Heart left ventricle (tissue), 13 donors: Measurements from ENCODE around the gene DOK1.

ENCODE experiments used
- CTCF ChIP-seq, 12 donors: fragments of 200-600 bp; sonication (generic) in 4 of 12; IDR thresholded peaks; one replicate each; pipeline versions ENCODE4 v1.5.0 to v1.8.0; 2018 to 2022; ENCODE audit warnings: antibody characterized with exemption in 12 of 12, mild to moderate bottlenecking in 5 of 12
- POLR2A ChIP-seq, 2 donors: fragments of 450-650 bp; IDR thresholded peaks; one replicate each; pipeline ENCODE4 v1.6.1; 2017; ENCODE audit warnings: antibody characterized with exemption in 2 of 2, mild to moderate bottlenecking in 2 of 2, moderate library complexity in 2 of 2
- donor health status: ischemic (EF 13 %, LVEDD 7.1; RV severe dilation, severe dysfunction).
- donor health status: DM: no; HTN: yes; CAD: no.
- donor health status: DM: no; HTN: no; CAD: no.
- donor health status: ischemic (EF 25% LVEDD 6.9; RV normal size, moderate dysfunction).
- donor health status: ischemic (EF 25% LVEDD 5.7; RV mildly dilated, moderate dysfunction).
- donor health status: ischemic (EF 35%, LVEDD 5.7; RV mildly dilated, moderate dysfunction).
- donor health status: nonischemic (EF 11% LVEDD 7.7; RV severe dilation, severe dysfunction).
- donor health status: DM: yes; HTN: yes; CAD: no.
- donor health status: PGD.
- donor health status: ischemic (EF 29% LVEDD 5.4; RV normal size, mild dysfunction).
- donor health status: nonischemic (EF 23%, LVEDD 6.1; RV moderate dilation, normal function).

DNA sequence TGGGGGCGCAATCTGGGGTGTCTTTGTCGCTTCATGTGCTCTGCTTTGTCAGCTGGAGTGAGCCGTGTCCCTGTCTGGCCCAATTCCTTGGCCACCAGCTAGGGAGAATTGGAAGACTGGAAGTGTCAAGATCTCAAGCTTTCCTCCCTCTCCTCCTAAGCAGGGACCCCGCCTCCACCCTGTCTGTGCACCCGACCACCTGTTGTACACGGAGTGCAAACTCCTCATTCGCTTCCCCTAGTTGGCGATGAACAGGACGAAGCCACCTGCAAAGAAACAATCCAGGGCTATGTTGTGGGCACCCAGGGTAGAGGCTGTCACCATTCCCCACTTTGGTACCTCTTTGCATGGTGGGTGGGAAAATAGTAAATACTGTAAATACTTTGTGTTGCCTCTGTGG, 26.8 kb upstream of the DOK1 start:
- TF ChIP-seq CTCF (IDR thresholded peaks at IDR 0.05) (no peak), POLR2A (IDR thresholded peaks at IDR 0.05) (no peak)
